Mesangial cell (primary cell): ENCODE results near the gene TADA2A. TPM values are rescaled to one million over a fixed set of nuclear protein-coding genes. Genes with fewer than 3 reads are reported as not detected.

ENCODE experiments used
- total RNA-seq: library from RNA; depleted of rRNA; stranded (reverse); fragments of >200 nt; gene quantifications from 2 replicates; pipeline ENCODE4 v1.2.3, GENCODE V29; 2015

Gene TADA2A
- 6.8 and 7.8 TPM in 2 replicates for total RNA-seq

GRCh38 chr17:37406635-37407461 is at the start of gene TADA2A, which contains the start of gene ACACA:
Gene TADA2A, plus strand, starts transcription at chr17:37406886. Its CDS starts 4,480 bp downstream, at chr17:37411366.
Gene ACACA, minus strand, starts transcription at chr17:37406836. Its CDS starts 537 bp downstream, at chr17:37406299.

GRCh38 chr17:37375706-37376105 is 31.0 kb upstream of the TADA2A start, which contains the start of gene C17orf78:
Gene C17orf78, plus strand, starts transcription at chr17:37375985. Its CDS starts 108 bp downstream, at chr17:37376093.

GRCh38 chr17:37489197-37490001 is 82.7 kb downstream of the TADA2A start, which contains the start of gene DUSP14:
Gene DUSP14, plus strand, starts transcription at chr17:37489891. Its CDS starts 22,382 bp downstream, at chr17:37512273.

Other genes starting within 250 kb of the TADA2A start
- gene C17orf78, start 30.9 kb upstream of the TADA2A start, total RNA-seq, result not detected in 2 replicates
- gene ACACA, start 50 bp upstream of the TADA2A start, total RNA-seq, result 57.3 and 72.8 TPM in 2 replicates
- gene DUSP14, start 83.0 kb downstream of the TADA2A start, total RNA-seq, result 36.8 and 47.1 TPM in 2 replicates
- gene SYNRG, start 202.5 kb downstream of the TADA2A start, total RNA-seq, result 16.5 and 18.6 TPM in 2 replicates
- gene DDX52, start 236.6 kb downstream of the TADA2A start, total RNA-seq, result 15.3 and 18.9 TPM in 2 replicates